H1 (cell line): ENCODE results near the gene RANBP17. TPM values are rescaled to one million over a fixed set of nuclear protein-coding genes. Genes with fewer than 3 reads are reported as not detected.

ENCODE experiments used
- CTCF ChIA-PET: fragments of 300-600 bp; sonication (Branson Sonifier 250); formaldehyde crosslinking; loops from one replicate; lab custom pipeline; 2021; ENCODE audit not compliant: partially characterized antibody; lab: Charles Lee
- POLR2A ChIA-PET: fragments of 300-600 bp; sonication (Branson Sonifier 250); formaldehyde crosslinking; loops from one replicate; lab custom pipeline; 2021; ENCODE audit warnings: inconsistent platforms; ENCODE audit not compliant: partially characterized antibody; lab: Charles Lee
- DNase-seq, 2 experiments: peaks; one replicate each; pipeline versions ENCODE4 v3.0.0 to v3.0.0-alpha.2; 2010 to 2022; ENCODE audit warnings: low spot score in 2 of 2, low read depth in 1 of 2, mixed read lengths in 1 of 2
- FAIRE-seq: peaks from 2 replicates; lab custom pipeline; 2011; peaks lifted over from hg19 to GRCh38; lab: Jason Lieb, UNC
- H2AFZ ChIP-seq: 2 replicates; pipeline ENCODE4 v1.8.1; 2012; ENCODE audit warnings: low read length, inconsistent platforms
- H2AK5ac ChIP-seq: 2 replicates; pipeline ENCODE4 v1.6.1; 2013; ENCODE audit warnings: low read depth, low read length
- H2BK120ac ChIP-seq: replicated peaks from 2 replicates; pipeline ENCODE3; 2013; ENCODE audit warnings: low read depth, low read length, inconsistent platforms
- H2BK12ac ChIP-seq: 2 replicates; pipeline ENCODE4 v1.6.1; 2013; ENCODE audit warnings: low read depth, low read length
- H2BK15ac ChIP-seq: 2 replicates; pipeline ENCODE4 v1.6.1; 2013; ENCODE audit warnings: low read length
- H2BK20ac ChIP-seq: 2 replicates; pipeline ENCODE4 v1.6.1; 2013; ENCODE audit warnings: low read length
- H2BK5ac ChIP-seq: 2 replicates; pipeline ENCODE4 v1.6.1; 2013; ENCODE audit warnings: low read depth, low read length
- H3K14ac ChIP-seq: 2 replicates; pipeline ENCODE4 v1.6.1; 2013; ENCODE audit warnings: inconsistent platforms; ENCODE audit not compliant: insufficient read length
- H3K18ac ChIP-seq: 2 replicates; pipeline ENCODE4 v1.6.1; 2013; ENCODE audit warnings: low read length; ENCODE audit errors: extremely low read depth
- H3K23ac ChIP-seq: 2 replicates; pipeline ENCODE4 v1.6.1; 2013; ENCODE audit warnings: inconsistent platforms; ENCODE audit not compliant: insufficient read length
- H3K23me2 ChIP-seq: 2 replicates; pipeline ENCODE4 v1.6.1; 2013; ENCODE audit warnings: low read depth, low read length
- H3K27ac ChIP-seq: 2 replicates; pipeline ENCODE4 v1.6.1; 2011; ENCODE audit warnings: low read depth, low read length, inconsistent platforms
- H3K27me3 ChIP-seq, 4 experiments: replicated peaks in 1 of 4; 1 replicate in 1 of 4; 2 replicates in 3 of 4; pipeline versions ENCODE4 v1.6.1 to v1.8.1; 2011 to 2013; ENCODE audit warnings: low read length in 3 of 4, mild to moderate bottlenecking in 3 of 4, inconsistent platforms in 2 of 4, mixed read lengths in 2 of 4, moderate library complexity in 1 of 4; ENCODE audit not compliant: control insufficient read depth in 3 of 4, insufficient read depth in 3 of 4; ENCODE audit errors: extremely low read depth in 1 of 4
- H3K36me3 ChIP-seq, 4 experiments: 2 replicates each; pipeline versions ENCODE4 v1.6.1 to v1.8.1; 2011 to 2013; ENCODE audit warnings: mild to moderate bottlenecking in 4 of 4, low read length in 3 of 4, moderate library complexity in 2 of 4, control low read depth in 1 of 4, inconsistent platforms in 1 of 4; ENCODE audit not compliant: insufficient read depth in 4 of 4, control insufficient read depth in 2 of 4
- H3K4ac ChIP-seq: replicated peaks from 2 replicates; pipeline ENCODE3; 2013; ENCODE audit warnings: low read length, low read depth, mixed read lengths, inconsistent platforms; ENCODE audit not compliant: insufficient read length
- H3K4me1 ChIP-seq, 4 experiments: replicated peaks in 1 of 4; 1 replicate in 1 of 4; 2 replicates in 3 of 4; pipeline versions ENCODE4 v1.6.1 to v1.8.1; 2011 to 2013; ENCODE audit warnings: low read length in 3 of 4, inconsistent platforms in 2 of 4, mixed read lengths in 1 of 4; ENCODE audit not compliant: insufficient read depth in 4 of 4, control insufficient read depth in 3 of 4
- H3K4me2 ChIP-seq, 2 experiments: 2 replicates each; pipeline versions ENCODE4 v1.6.1 to v1.8.1; 2011 to 2013; ENCODE audit warnings: low read depth in 2 of 2, low read length in 2 of 2, control low read depth in 1 of 2, inconsistent platforms in 1 of 2, mild to moderate bottlenecking in 1 of 2; ENCODE audit not compliant: insufficient read depth in 1 of 2
- H3K4me3 ChIP-seq, 4 experiments: fragments of 200-600, 300-600 bp in 1 of 4; sonication (generic), shearing (Covaris generic), sonication (Bioruptor Twin) in 1 of 4; 2 replicates each; pipeline versions ENCODE4 v1.5.1 to v1.8.1; 2011 to 2016; ENCODE audit warnings: low read length in 4 of 4, low read depth in 3 of 4, control low read depth in 2 of 4, inconsistent platforms in 2 of 4, mild to moderate bottlenecking in 2 of 4, mixed read lengths in 1 of 4, moderate library complexity in 1 of 4; ENCODE audit not compliant: insufficient read depth in 2 of 4; ENCODE audit errors: extremely low read depth in 1 of 4
- H3K56ac ChIP-seq: replicated peaks from 2 replicates; pipeline ENCODE3; 2013; ENCODE audit warnings: low read depth, mild to moderate bottlenecking, mixed read lengths, low read length, inconsistent platforms; ENCODE audit not compliant: insufficient read length
- H3K79me1 ChIP-seq: 2 replicates; pipeline ENCODE4 v1.6.1; 2013; ENCODE audit warnings: low read depth, low read length, control low read depth
- H3K79me2 ChIP-seq, 2 experiments: 2 replicates each; pipeline versions ENCODE4 v1.6.1 to v1.8.1; 2012 to 2013; ENCODE audit warnings: low read length in 2 of 2, mild to moderate bottlenecking in 2 of 2, inconsistent platforms in 1 of 2; ENCODE audit not compliant: insufficient read depth in 2 of 2, control insufficient read depth in 1 of 2
- H3K9ac ChIP-seq, 4 experiments: replicated peaks in 1 of 4; 1 replicate in 1 of 4; 2 replicates in 3 of 4; pipeline versions ENCODE4 v1.6.1 to v1.8.1; 2011 to 2013; ENCODE audit warnings: low read depth in 3 of 4, low read length in 3 of 4, control low read depth in 2 of 4, mild to moderate bottlenecking in 2 of 4, moderate library complexity in 2 of 4, inconsistent platforms in 1 of 4; ENCODE audit errors: extremely low read depth in 1 of 4
- H3K9me3 ChIP-seq, 2 experiments: 2 replicates each; pipeline versions ENCODE4 v1.6.1 to v1.8.1; 2012 to 2013; ENCODE audit warnings: mild to moderate bottlenecking in 2 of 2, moderate library complexity in 2 of 2, control low read depth in 1 of 2, inconsistent platforms in 1 of 2, low read depth in 1 of 2, low read length in 1 of 2, mixed read lengths in 1 of 2; ENCODE audit not compliant: insufficient read depth in 2 of 2
- H4K20me1 ChIP-seq, 2 experiments: replicated peaks in 1 of 2; 2 replicates each; pipeline versions ENCODE3 to v1.8.1; 2011 to 2013; ENCODE audit warnings: inconsistent platforms in 2 of 2, low read length in 2 of 2, mild to moderate bottlenecking in 1 of 2; ENCODE audit not compliant: insufficient read depth in 2 of 2, control insufficient read depth in 1 of 2
- H4K5ac ChIP-seq: 2 replicates; pipeline ENCODE4 v1.6.1; 2013; ENCODE audit warnings: low read length, low read depth, mixed read lengths, inconsistent platforms; ENCODE audit not compliant: insufficient read length
- H4K8ac ChIP-seq: 2 replicates; pipeline ENCODE4 v1.8.0; 2013; ENCODE audit warnings: mild to moderate bottlenecking, moderate library complexity, low read length, inconsistent platforms; ENCODE audit not compliant: insufficient read depth; ENCODE audit errors: extremely low read depth
- H4K91ac ChIP-seq: replicated peaks from 2 replicates; pipeline ENCODE3; 2013; ENCODE audit warnings: low read length, mixed read lengths, inconsistent platforms; ENCODE audit not compliant: insufficient read length
- SAP30 ChIP-seq: fragments of 300-600 bp; sonication (generic); IDR thresholded peaks from 2 replicates; pipeline ENCODE4 v1.7.1; 2012; ENCODE audit warnings: low read length, moderate library complexity, mild to moderate bottlenecking, inconsistent platforms; ENCODE audit not compliant: insufficient read depth, insufficient replicate concordance
- WGBS, 2 experiments: shearing (Covaris generic) in 1 of 2; methylation state at CpG; one replicate each; pipeline versions ENCODE4 v1.1.6 to v1.1.7; 2013 to 2015; ENCODE audit warnings: low lambda C conversion rate in 2 of 2, mixed read lengths in 2 of 2, inconsistent platforms in 1 of 2, low coverage in 1 of 2, missing lambda C conversion rate in 1 of 2; ENCODE audit not compliant: insufficient replicate concordance in 2 of 2, insufficient coverage in 1 of 2, insufficient read length in 1 of 2; ENCODE audit errors: extremely low coverage in 1 of 2, missing lambda C conversion rate in 1 of 2; 5-methylcytosine and 5-hydroxymethylcytosine counted together
- polyA plus RNA-seq, 7 experiments: library from polyadenylated mRNA; depleted of rRNA in 3 of 7; stranded (reverse) in 5 of 7; unstranded in 2 of 7; fragments of >200 nt in 5 of 7; fragments of 200-250 nt in 2 of 7; gene quantifications; 1 replicate in 5 of 7; 2 replicates in 1 of 7; 4 replicates in 1 of 7; pipeline versions ENCODE4 v1.2.1 to v1.2.3, GENCODE V29; 2011 to 2013; ENCODE audit warnings: missing spikeins in 2 of 7, mixed read lengths in 2 of 7
- total RNA-seq: library from RNA; stranded (reverse); fragmentation: NEBNext Ultra II Directional; extraction: Animal tissue kit (Norgen Biotek cat#: 25700); gene quantifications from 2 replicates; pipeline ENCODE4 v1.2.1, GENCODE V29; 2021

Gene RANBP17
- total and polyA plus RNA-seq, 2 of the 8 experiments (the other 6 are each of a cell fraction or from before 2014, with no cell fraction given), result 8.6 to 21.3 TPM

DNA sequence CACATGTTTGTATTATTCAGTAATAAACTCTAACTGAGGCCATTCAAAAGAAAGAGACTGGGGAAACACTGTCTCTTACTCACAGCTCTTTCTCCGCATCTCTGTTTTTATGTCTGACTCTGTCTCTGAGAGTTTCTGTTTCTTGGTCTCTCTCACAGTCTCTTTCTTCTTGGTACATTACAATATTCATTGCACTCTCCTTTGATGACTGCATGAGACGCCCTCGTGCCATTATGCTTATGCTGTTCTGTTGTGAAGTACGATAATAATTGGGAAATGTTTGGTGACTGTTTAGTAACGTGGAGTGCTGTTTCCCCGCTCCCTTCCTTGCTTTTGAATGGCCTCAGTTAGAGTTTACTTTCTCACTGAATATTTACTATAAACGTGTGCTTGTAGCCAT, 421.9 kb downstream of the RANBP17 start:
- 81% methylated on average over 7 of the region's 7 CpGs; no CpG with 5 or more reads in 1 of the 2 experiments for WGBS, 2 experiments
- CTCF ChIA-PET, result interaction anchor here (0.7 to 2.2 kb wide), 5 partner anchors 8 to 82 kb away, joined by 3 to 11 read pairs (median 4); no protein-coding TSS in a partner anchor
- no peak overlapping the region for H3K56ac ChIP-seq
- no peak for TF ChIP-seq SAP30

More for the DNA sequence above, 421.9 kb downstream of the RANBP17 start:
- Histone ChIP-seq H4K91ac (no peak overlapping the region), H2AK5ac (no peak overlapping the region), H3K79me1 (no peaks in the 10 kb centered on the region), H2BK5ac (no peak overlapping the region), H3K9ac (no peak overlapping the region), H3K14ac (no peak overlapping the region), H3K79me2 (no peaks in the 10 kb centered on the region), H2BK12ac (no peak overlapping the region), H4K8ac (no peak overlapping the region), H3K4me2 (no peak overlapping the region), H4K20me1 (no peaks in the 10 kb centered on the region), H2BK20ac (no peak overlapping the region), H2BK120ac (no peak overlapping the region), H2BK15ac (no peak overlapping the region), H3K9me3 (no peaks in the 10 kb centered on the region), H3K4ac (no peak overlapping the region), H3K23me2 (no peaks in the 10 kb centered on the region), H3K36me3 (no peaks in the 10 kb centered on the region), H3K4me3 (no peak overlapping the region), H3K4me1 (no peaks in the 10 kb centered on the region), H3K23ac (no peak overlapping the region), H3K27ac (no peak overlapping the region), H4K5ac (no peak overlapping the region), H3K27me3 (no peaks in the 10 kb centered on the region), H2AFZ (no peak overlapping the region), H3K18ac (no peak overlapping the region)
- FAIRE-seq, result no peak
- POLR2A ChIA-PET, result no interaction called here
- no peak for DNase-seq
